Kidney epithelial cell (primary cell): Measurements from ENCODE around the gene CNPY1. TPM values are rescaled to one million over a fixed set of nuclear protein-coding genes. Genes with fewer than 3 reads are reported as not detected.

Source experiments
- DNase-seq: peaks from one replicate; pipeline ENCODE4 v3.0.0-alpha.2; 2010; ENCODE audit warnings: low read depth
- H3K27me3 ChIP-seq: 2 replicates; pipeline ENCODE4 v1.6.0; 2011; ENCODE audit warnings: low read length; ENCODE audit not compliant: control insufficient read depth, insufficient read depth
- H3K36me3 ChIP-seq: 2 replicates; pipeline ENCODE4 v1.5.1; 2011; ENCODE audit warnings: low read length; ENCODE audit not compliant: control insufficient read depth, insufficient read depth
- H3K4me3 ChIP-seq: 2 replicates; pipeline ENCODE4 v1.5.1; 2011; ENCODE audit warnings: low read depth, mild to moderate bottlenecking, control low read depth, low read length
- total RNA-seq: library from RNA; depleted of rRNA; stranded (reverse); fragments of >200 nt; gene quantifications from 2 replicates; pipeline ENCODE4 v1.2.3, GENCODE V29; 2015
- TF ChIP-seq, protein P1 (sequence below): IDR thresholded peaks from 2 replicates; pipeline ENCODE4 v1.5.1; 2011; ENCODE audit warnings: mild to moderate bottlenecking, moderate library complexity, low read length, control low read depth, inconsistent platforms; ENCODE audit not compliant: insufficient read depth, poor library complexity, severe bottlenecking

Gene CNPY1
- total RNA-seq, 1 donor from 2014 or later, result not detected

DNA sequence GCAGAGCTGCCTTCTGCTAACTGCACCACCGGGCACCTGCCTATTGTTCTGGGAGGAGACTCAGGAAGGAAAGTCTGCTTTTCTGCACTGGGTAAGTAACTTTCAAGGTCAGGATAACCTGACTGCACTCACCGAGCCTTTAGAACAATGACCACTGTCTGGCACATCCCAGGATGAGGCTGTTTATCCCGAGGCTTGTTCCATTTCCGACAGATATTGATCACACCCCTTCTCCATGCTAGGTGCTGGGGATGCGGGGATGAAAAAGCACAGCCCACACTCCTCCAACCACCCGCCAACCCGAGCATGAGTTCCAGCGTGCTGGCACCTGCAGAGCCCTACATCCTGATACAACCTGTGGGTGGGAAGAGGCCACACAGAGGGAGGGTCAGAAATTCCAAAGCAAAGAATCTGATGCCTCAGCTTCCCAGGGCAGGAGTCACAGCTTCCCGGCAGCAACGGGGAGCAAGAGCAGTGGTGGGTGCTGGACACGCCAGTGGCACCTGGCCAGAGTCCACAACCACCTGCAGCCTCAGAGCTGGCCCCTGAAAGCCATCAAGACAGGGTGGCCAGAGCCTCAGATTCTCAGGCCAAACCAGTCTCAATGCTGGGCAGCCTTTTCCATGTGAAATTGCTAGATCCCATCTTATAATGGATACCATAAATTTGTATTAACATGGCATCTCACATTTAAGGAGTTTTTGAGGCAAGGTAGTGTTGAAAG, 34.9 kb upstream of the CNPY1 start:
- Histone ChIP-seq H3K36me3 (no peaks in the 10 kb centered on the region), H3K4me3 (no peak overlapping the region), H3K27me3 (peaks cover 4% of the 10 kb centered on the region)
- no peak for DNase-seq
- TF ChIP-seq, protein P1, sequence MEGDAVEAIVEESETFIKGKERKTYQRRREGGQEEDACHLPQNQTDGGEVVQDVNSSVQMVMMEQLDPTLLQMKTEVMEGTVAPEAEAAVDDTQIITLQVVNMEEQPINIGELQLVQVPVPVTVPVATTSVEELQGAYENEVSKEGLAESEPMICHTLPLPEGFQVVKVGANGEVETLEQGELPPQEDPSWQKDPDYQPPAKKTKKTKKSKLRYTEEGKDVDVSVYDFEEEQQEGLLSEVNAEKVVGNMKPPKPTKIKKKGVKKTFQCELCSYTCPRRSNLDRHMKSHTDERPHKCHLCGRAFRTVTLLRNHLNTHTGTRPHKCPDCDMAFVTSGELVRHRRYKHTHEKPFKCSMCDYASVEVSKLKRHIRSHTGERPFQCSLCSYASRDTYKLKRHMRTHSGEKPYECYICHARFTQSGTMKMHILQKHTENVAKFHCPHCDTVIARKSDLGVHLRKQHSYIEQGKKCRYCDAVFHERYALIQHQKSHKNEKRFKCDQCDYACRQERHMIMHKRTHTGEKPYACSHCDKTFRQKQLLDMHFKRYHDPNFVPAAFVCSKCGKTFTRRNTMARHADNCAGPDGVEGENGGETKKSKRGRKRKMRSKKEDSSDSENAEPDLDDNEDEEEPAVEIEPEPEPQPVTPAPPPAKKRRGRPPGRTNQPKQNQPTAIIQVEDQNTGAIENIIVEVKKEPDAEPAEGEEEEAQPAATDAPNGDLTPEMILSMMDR, result no peak

DNA sequence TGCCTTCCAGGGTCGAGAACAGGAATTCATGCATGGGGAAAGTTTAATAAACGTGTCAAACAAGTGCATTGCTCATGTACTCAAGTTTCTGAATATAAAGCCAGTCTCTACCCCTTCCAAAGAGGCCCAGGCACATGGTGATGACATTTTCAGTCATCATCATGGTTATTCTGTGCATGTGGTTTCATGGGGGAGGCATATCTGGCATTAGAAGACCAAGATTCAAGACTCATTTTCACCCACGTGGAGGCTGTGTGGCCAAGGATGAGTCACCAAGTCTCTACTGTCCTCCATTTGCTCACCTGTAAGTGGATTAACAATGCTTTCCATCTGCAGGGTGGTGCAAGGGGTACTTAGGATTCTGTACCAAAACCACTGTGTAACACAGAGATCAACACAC, 34.0 kb upstream of the CNPY1 start:
- Histone ChIP-seq H3K36me3 (no peaks in the 10 kb centered on the region), H3K27me3 (peaks cover 4% of the 10 kb centered on the region), H3K4me3 (no peak overlapping the region)
- DNase-seq, result no peak
- TF ChIP-seq, protein P1, result no peak

- Histone ChIP-seq H3K36me3 (no peaks in the 10 kb centered on the region), H3K4me3 (no peak overlapping the region), H3K27me3 (peaks cover 4% of the 10 kb centered on the region)
- TF ChIP-seq, protein P1, result no peak
- no peak for DNase-seq
Measured at GRCh38 chr7:155579565-155579964, 33.2 kb upstream of the CNPY1 start.

DNA sequence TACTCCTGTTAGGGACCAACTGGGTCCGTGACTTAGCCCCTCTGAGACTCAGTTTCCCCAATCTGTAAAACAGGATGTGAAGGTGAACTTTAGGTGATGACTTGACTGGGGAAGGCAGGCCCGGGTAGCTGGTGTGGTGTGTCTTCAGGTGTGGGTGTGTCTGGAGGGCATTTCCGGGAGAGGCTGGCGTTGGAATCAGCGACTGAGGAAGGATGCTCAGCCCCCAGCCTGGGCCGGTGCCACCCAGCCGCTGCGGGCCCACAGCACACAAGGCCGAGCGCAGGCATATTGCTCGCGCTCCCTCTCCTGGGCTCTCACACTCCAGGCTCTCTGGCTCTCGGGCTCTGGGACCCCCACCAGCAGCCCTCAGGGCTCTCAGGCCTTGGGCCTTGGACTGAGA, 31.7 kb upstream of the CNPY1 start:
- TF ChIP-seq, protein P1, result no peak
- no peaks in the 10 kb centered on the region for H3K36me3 ChIP-seq
- no peaks in the 10 kb centered on the region for H3K27me3 ChIP-seq
- DNase-seq, result no peak
- H3K4me3 ChIP-seq, result no peak overlapping the region

- no peak overlapping the region for H3K4me3 ChIP-seq
- TF ChIP-seq, protein P1, result no peak
- H3K36me3 ChIP-seq, result no peaks in the 10 kb centered on the region
- DNase-seq, result no peak
- no peaks in the 10 kb centered on the region for H3K27me3 ChIP-seq
Measured at GRCh38 chr7:155577509-155577905, 31.1 kb upstream of the CNPY1 start.
